Neural progenitor cell (in vitro differentiated cells): ENCODE measurements around the gene LRRC27. TPM values are rescaled to one million over a fixed set of nuclear protein-coding genes. Genes with fewer than 3 reads are reported as not detected.

Source experiments
- DNase-seq: peaks from one replicate; pipeline ENCODE4 v3.0.0-alpha.2; 2016; ENCODE audit warnings: low spot score
- H2AFZ ChIP-seq: fragments of 200-600 bp; sonication (generic); replicated peaks from 2 replicates; pipeline ENCODE4 v1.6.1; 2016; ENCODE audit warnings: antibody characterized with exemption
- H3F3A ChIP-seq: fragments of 200-600 bp; sonication (generic); 2 replicates; pipeline ENCODE4 v1.6.1; 2016; ENCODE audit warnings: antibody characterized with exemption, low read depth
- H3K27ac ChIP-seq: fragments of 200-600 bp; sonication (generic); 2 replicates; pipeline ENCODE4 v1.5.1; 2016; ENCODE audit warnings: mild to moderate bottlenecking
- H3K27me3 ChIP-seq: fragments of 200-600 bp; sonication (generic); 2 replicates; pipeline ENCODE4 v1.6.1; 2016; ENCODE audit warnings: mild to moderate bottlenecking, moderate library complexity
- H3K36me3 ChIP-seq: fragments of 200-600 bp; sonication (generic); 2 replicates; pipeline ENCODE4 v1.5.1; 2016
- H3K4me1 ChIP-seq: fragments of 200-600 bp; sonication (generic); 2 replicates; pipeline ENCODE4 v1.6.1; 2016; ENCODE audit warnings: mixed run types
- H3K4me2 ChIP-seq: fragments of 200-600 bp; sonication (generic); 2 replicates; pipeline ENCODE4 v1.6.1; 2016
- H3K4me3 ChIP-seq: fragments of 200-600 bp; sonication (generic); 2 replicates; pipeline ENCODE4 v1.5.1; 2016
- H3K79me2 ChIP-seq: fragments of 200-600 bp; sonication (generic); 2 replicates; pipeline ENCODE4 v1.6.1; 2016; ENCODE audit warnings: low read depth
- H3K9ac ChIP-seq: fragments of 200-600 bp; sonication (generic); 2 replicates; pipeline ENCODE4 v1.6.1; 2016
- H3K9me3 ChIP-seq: fragments of 200-600 bp; sonication (generic); 2 replicates; pipeline ENCODE4 v1.5.1; 2016; ENCODE audit warnings: low read depth
- H4K20me1 ChIP-seq: fragments of 200-600 bp; sonication (generic); 2 replicates; pipeline ENCODE4 v1.6.1; 2016; ENCODE audit warnings: low read depth
- H3K27ac Mint-ChIP-seq: 3 replicates; pipeline ENCODE4 v1.8.0; 2021; ENCODE audit warnings: mixed read lengths
- H3K27me3 Mint-ChIP-seq: 2 replicates; pipeline ENCODE4 v1.8.0; 2022; ENCODE audit warnings: low read depth, mild to moderate bottlenecking, inconsistent platforms, moderate library complexity, mixed read lengths; ENCODE audit not compliant: insufficient read depth
- H3K36me3 Mint-ChIP-seq: 3 replicates; pipeline ENCODE4 v1.8.0; 2021; ENCODE audit warnings: mixed read lengths
- H3K4me1 Mint-ChIP-seq: 3 replicates; pipeline ENCODE4 v1.8.0; 2021; ENCODE audit warnings: mixed read lengths
- H3K4me3 Mint-ChIP-seq: 3 replicates; pipeline ENCODE4 v1.8.0; 2021; ENCODE audit warnings: mild to moderate bottlenecking, moderate library complexity, mixed read lengths
- H3K9me3 Mint-ChIP-seq: 3 replicates; pipeline ENCODE4 v1.8.0; 2020; ENCODE audit warnings: mixed read lengths
- CTCF ChIP-seq: fragments of 200-600 bp; sonication (generic); IDR thresholded peaks from 2 replicates; pipeline ENCODE4 v1.5.1; 2017; ENCODE audit warnings: antibody characterized with exemption, mild to moderate bottlenecking
- EZH2 ChIP-seq: fragments of 200-600 bp; sonication (generic); IDR thresholded peaks from 2 replicates; pipeline ENCODE4 v1.6.1; 2017; ENCODE audit warnings: antibody characterized with exemption, mild to moderate bottlenecking, moderate library complexity
- EZH2phosphoT487 ChIP-seq: fragments of 200-600 bp; sonication (generic); IDR thresholded peaks from 2 replicates; pipeline ENCODE4 v1.6.1; 2017; ENCODE audit warnings: antibody characterized with exemption
- total RNA-seq: library from RNA; depleted of rRNA; stranded (reverse); fragments of >200 nt; gene quantifications from 2 replicates; pipeline ENCODE4 v1.2.3, GENCODE V29; 2015; ENCODE audit warnings: low replicate concordance

LRRC27 gene
- total RNA-seq, 1 donor from 2014 or later = 16.9 TPM

- TF ChIP-seq CTCF (no peak), EZH2 (no peak), EZH2phosphoT487 (no peak)
- Mint-ChIP-seq H3K4me1 (peaks cover 36% of the 10 kb centered on the region), H3K9me3 (no peaks in the 10 kb centered on the region), H3K27ac (peak overlapping the region; percentile 60), H3K4me3 (no peak overlapping the region), H3K27me3 (peaks cover 5% of the 10 kb centered on the region), H3K36me3 (peaks cover 6% of the 10 kb centered on the region)
- Histone ChIP-seq H3K4me2 (no peak overlapping the region), H2AFZ (no peak overlapping the region), H3K4me1 (peaks cover 29% of the 10 kb centered on the region), H3K9me3 (no peaks in the 10 kb centered on the region), H3F3A (no peaks in the 10 kb centered on the region), H3K9ac (no peak overlapping the region), H3K27me3 (no peaks in the 10 kb centered on the region), H3K27ac (no peak overlapping the region), H3K4me3 (no peak overlapping the region), H3K36me3 (no peaks in the 10 kb centered on the region), H3K79me2 (no peaks in the 10 kb centered on the region), H4K20me1 (no peaks in the 10 kb centered on the region)
- no peak for DNase-seq
Observed at GRCh38 chr10:132412316-132413192, 80.6 kb downstream of the LRRC27 start.

- peaks cover 6% of the 10 kb centered on the region for H3K36me3 Mint-ChIP-seq
- Histone ChIP-seq H3F3A (no peaks in the 10 kb centered on the region), H3K4me1 (peaks cover 29% of the 10 kb centered on the region), H3K9me3 (no peaks in the 10 kb centered on the region), H3K36me3 (no peaks in the 10 kb centered on the region), H3K79me2 (no peaks in the 10 kb centered on the region), H3K27ac (no peak overlapping the region), H3K9ac (no peak overlapping the region), H2AFZ (no peak overlapping the region), H3K4me2 (no peak overlapping the region), H4K20me1 (no peaks in the 10 kb centered on the region), H3K4me3 (no peak overlapping the region), H3K27me3 (no peaks in the 10 kb centered on the region)
- TF ChIP-seq CTCF = no peak
- no peak for TF ChIP-seq EZH2
- TF ChIP-seq EZH2phosphoT487 = no peak
- no peak for DNase-seq
- H3K4me3 Mint-ChIP-seq = no peak overlapping the region
- H3K9me3 Mint-ChIP-seq = no peaks in the 10 kb centered on the region
- peaks cover 37% of the 10 kb centered on the region for H3K4me1 Mint-ChIP-seq
- peak overlapping the region; percentile 21 for H3K27ac Mint-ChIP-seq
- H3K27me3 Mint-ChIP-seq = peaks cover 5% of the 10 kb centered on the region
Observed at GRCh38 chr10:132413226-132414205, 81.5 kb downstream of the LRRC27 start.

GRCh38 chr10:132414402-132415016 lies 82.5 kb downstream of the LRRC27 start:
- Mint-ChIP-seq H3K36me3 (peaks cover 6% of the 10 kb centered on the region), H3K27me3 (peaks cover 5% of the 10 kb centered on the region), H3K4me3 (no peak overlapping the region), H3K9me3 (no peaks in the 10 kb centered on the region), H3K27ac (peak overlapping the region; percentile 13), H3K4me1 (peaks cover 40% of the 10 kb centered on the region)
- no peak overlapping the region for H3K4me2 ChIP-seq
- H3F3A ChIP-seq = no peaks in the 10 kb centered on the region
- peaks cover 30% of the 10 kb centered on the region for H3K4me1 ChIP-seq
- no peaks in the 10 kb centered on the region for H3K79me2 ChIP-seq
- no peak for TF ChIP-seq CTCF
- TF ChIP-seq EZH2phosphoT487 = no peak
- TF ChIP-seq EZH2 = no peak
- no peak overlapping the region for H3K27ac ChIP-seq
- H3K9me3 ChIP-seq = no peaks in the 10 kb centered on the region
- DNase-seq = peak; percentile 52
- H3K9ac ChIP-seq = no peak overlapping the region
- no peaks in the 10 kb centered on the region for H3K36me3 ChIP-seq
- H3K4me3 ChIP-seq = no peak overlapping the region
- no peaks in the 10 kb centered on the region for H3K27me3 ChIP-seq
- no peak overlapping the region for H2AFZ ChIP-seq
- no peaks in the 10 kb centered on the region for H4K20me1 ChIP-seq
